Immature natural killer cell (primary cell): Measurements from ENCODE around the gene SGMS1. TPM values are rescaled to one million over a fixed set of nuclear protein-coding genes. Genes with fewer than 3 reads are reported as not detected.

ENCODE experiments used
- DNase-seq, 3 donors: peaks; one replicate each; pipeline ENCODE4 v3.0.0; 2022; ENCODE audit warnings: mixed read lengths in 1 of 3
- H3K27ac Mint-ChIP-seq, 6 donors: one replicate each; pipeline ENCODE4 v1.8.0; 2020; ENCODE audit warnings: mixed read lengths in 6 of 6, mild to moderate bottlenecking in 5 of 6, inconsistent platforms in 4 of 6, moderate library complexity in 3 of 6
- H3K27me3 Mint-ChIP-seq, 3 donors: one replicate each; pipeline ENCODE4 v1.8.0; 2020 to 2021; ENCODE audit warnings: low read depth in 3 of 3, mild to moderate bottlenecking in 3 of 3, mixed read lengths in 3 of 3, moderate library complexity in 3 of 3, inconsistent platforms in 1 of 3
- H3K36me3 Mint-ChIP-seq, 3 donors: one replicate each; pipeline ENCODE4 v1.8.0; 2020; ENCODE audit warnings: mixed read lengths in 3 of 3, inconsistent platforms in 2 of 3, mild to moderate bottlenecking in 2 of 3
- H3K4me1 Mint-ChIP-seq, 2 donors: one replicate each; pipeline ENCODE4 v1.8.0; 2020; ENCODE audit warnings: inconsistent platforms in 2 of 2, mild to moderate bottlenecking in 2 of 2, mixed read lengths in 2 of 2, moderate library complexity in 1 of 2
- H3K4me3 Mint-ChIP-seq, 5 donors: one replicate each; pipeline ENCODE4 v1.8.0; 2020; ENCODE audit warnings: mild to moderate bottlenecking in 5 of 5, mixed read lengths in 5 of 5, inconsistent platforms in 3 of 5, moderate library complexity in 3 of 5
- H3K9me3 Mint-ChIP-seq, 6 donors: one replicate each; pipeline ENCODE4 v1.8.0; 2020; ENCODE audit warnings: mild to moderate bottlenecking in 6 of 6, mixed read lengths in 6 of 6, inconsistent platforms in 4 of 6, moderate library complexity in 3 of 6
- polyA plus RNA-seq, 3 donors: library from polyadenylated mRNA; unstranded; fragments of 300-500 nt; fragmentation: Illumina TruSeq; gene quantifications; one replicate each; pipeline ENCODE4 v1.2.3, GENCODE V29; 2021

Gene SGMS1
- polyA plus RNA-seq, 3 donors from 2014 or later, result 9.2 to 13.3 (median 11.8) TPM

GRCh38 chr10:50309342-50309741 is 314.4 kb downstream of the SGMS1 start:
- Mint-ChIP-seq H3K9me3 (no peaks in the 10 kb centered on the region), H3K36me3 (peaks cover 19 to 37% (median 36%) of the 10 kb centered on the region in 3 donors), H3K4me1 (no peaks in the 10 kb centered on the region), H3K27me3 (no peaks in the 10 kb centered on the region), H3K4me3 (no peak overlapping the region), H3K27ac (no peak overlapping the region)
- no peak for DNase-seq

GRCh38 chr10:50304660-50305059 is 319.1 kb downstream of the SGMS1 start:
- H3K9me3 Mint-ChIP-seq, result no peaks in the 10 kb centered on the region
- H3K4me3 Mint-ChIP-seq, result no peak overlapping the region
- no peaks in the 10 kb centered on the region for H3K27me3 Mint-ChIP-seq
- H3K36me3 Mint-ChIP-seq, result peaks cover 16 to 21% (median 20%) of the 10 kb centered on the region in 3 donors
- H3K27ac Mint-ChIP-seq, result no peak overlapping the region
- H3K4me1 Mint-ChIP-seq, result peaks cover 0 to 1% of the 10 kb centered on the region in 2 donors
- DNase-seq, result no peak

- H3K4me3 Mint-ChIP-seq, result no peak overlapping the region
- H3K36me3 Mint-ChIP-seq, result peaks cover 3 to 20% (median 9%) of the 10 kb centered on the region in 3 donors
- no peak for DNase-seq
- H3K4me1 Mint-ChIP-seq, result peaks cover 0 to 1% of the 10 kb centered on the region in 2 donors
- peaks cover 0 to 5% (median 2%) of the 10 kb centered on the region in 6 donors for H3K9me3 Mint-ChIP-seq
- no peak overlapping the region for H3K27ac Mint-ChIP-seq
- H3K27me3 Mint-ChIP-seq, result no peaks in the 10 kb centered on the region
Measured at GRCh38 chr10:50299948-50300669, 323.6 kb downstream of the SGMS1 start.

GRCh38 chr10:50295367-50295766 is 328.4 kb downstream of the SGMS1 start:
- H3K36me3 Mint-ChIP-seq, result peaks cover 0 to 16% (median 3%) of the 10 kb centered on the region in 3 donors
- peaks cover 0 to 5% (median 2%) of the 10 kb centered on the region in 6 donors for H3K9me3 Mint-ChIP-seq
- no peak overlapping the region for H3K4me3 Mint-ChIP-seq
- H3K27me3 Mint-ChIP-seq, result peaks cover 0 to 2% (median 2%) of the 10 kb centered on the region in 3 donors
- DNase-seq, result no peak
- no peaks in the 10 kb centered on the region for H3K4me1 Mint-ChIP-seq
- no peak overlapping the region for H3K27ac Mint-ChIP-seq

- H3K4me1 Mint-ChIP-seq, result no peaks in the 10 kb centered on the region
Measured at GRCh38 chr10:50294582-50294981, 329.2 kb downstream of the SGMS1 start.

GRCh38 chr10:50293513-50294313 is 330.0 kb downstream of the SGMS1 start:
- H3K4me1 Mint-ChIP-seq, result no peaks in the 10 kb centered on the region
- no peak for DNase-seq
- no peak overlapping the region for H3K27ac Mint-ChIP-seq
- peaks cover 0 to 7% (median 0%) of the 10 kb centered on the region in 3 donors for H3K36me3 Mint-ChIP-seq
- H3K27me3 Mint-ChIP-seq, result peaks cover 0 to 2% (median 2%) of the 10 kb centered on the region in 3 donors
- peaks cover 0 to 5% (median 2%) of the 10 kb centered on the region in 6 donors for H3K9me3 Mint-ChIP-seq
- H3K4me3 Mint-ChIP-seq, result no peak overlapping the region

More at GRCh38 chr10:50294582-50294981, 329.2 kb downstream of the SGMS1 start:
- peaks cover 0 to 16% (median 3%) of the 10 kb centered on the region in 3 donors for H3K36me3 Mint-ChIP-seq
- no peak for DNase-seq
- peaks cover 0 to 5% (median 2%) of the 10 kb centered on the region in 6 donors for H3K9me3 Mint-ChIP-seq
- H3K4me3 Mint-ChIP-seq, result no peak overlapping the region
- H3K27ac Mint-ChIP-seq, result no peak overlapping the region
- peaks cover 0 to 2% (median 2%) of the 10 kb centered on the region in 3 donors for H3K27me3 Mint-ChIP-seq

DNA sequence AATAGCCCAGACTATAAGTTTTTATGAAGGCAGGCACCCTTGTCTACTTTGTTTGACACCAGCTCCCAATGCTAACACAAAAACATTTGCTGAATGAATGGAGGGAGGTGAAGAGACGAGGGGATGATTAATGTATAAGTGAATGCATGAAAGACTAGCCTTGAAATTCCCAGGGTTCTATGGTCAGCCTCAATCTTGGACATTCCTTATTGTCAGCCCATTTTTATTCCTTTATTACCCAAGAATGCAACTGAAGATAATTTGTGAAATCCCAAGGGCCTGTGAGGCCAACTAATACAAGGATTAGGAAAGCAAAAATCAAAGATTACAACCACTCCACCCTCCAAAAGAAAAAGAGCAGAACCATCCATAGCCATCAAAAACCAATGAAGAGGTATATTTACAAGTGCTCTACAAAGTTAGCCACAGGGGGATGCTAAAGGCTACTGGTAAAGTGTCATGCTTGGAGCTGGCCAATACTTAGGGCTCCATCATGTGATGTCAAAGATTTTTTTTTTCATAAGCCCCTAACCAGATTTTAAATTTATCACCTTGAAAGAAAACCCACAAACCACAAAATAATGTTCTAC is 332.4 kb downstream of the SGMS1 start:
- Mint-ChIP-seq H3K4me3 (no peak overlapping the region), H3K9me3 (no peaks in the 10 kb centered on the region), H3K36me3 (peaks cover 0 to 3% (median 0%) of the 10 kb centered on the region in 3 donors), H3K27ac (peak overlapping the region in 1 of 6 donors; percentile 2), H3K27me3 (peaks cover 0 to 2% (median 2%) of the 10 kb centered on the region in 3 donors), H3K4me1 (no peaks in the 10 kb centered on the region)
- no peak for DNase-seq

DNA sequence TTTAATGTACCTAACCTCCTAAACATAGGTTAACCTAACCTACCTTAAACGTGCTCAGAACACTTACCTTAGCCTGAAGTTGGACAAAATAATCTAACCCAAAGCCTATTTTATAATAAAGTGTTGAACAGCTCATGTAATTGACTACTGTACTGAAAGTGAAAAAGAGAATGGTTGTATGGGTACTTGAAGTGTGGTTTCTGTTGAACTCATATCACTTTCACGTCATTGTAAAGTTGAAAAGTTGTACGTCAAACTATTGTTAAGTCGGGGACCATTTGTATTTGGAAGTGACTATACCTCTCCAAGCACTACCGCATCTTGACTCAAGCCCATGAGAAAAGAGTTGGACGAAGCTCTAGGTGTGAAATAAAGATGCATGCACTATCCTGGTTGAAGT is 334.6 kb downstream of the SGMS1 start:
- Mint-ChIP-seq H3K4me1 (no peaks in the 10 kb centered on the region), H3K27ac (no peak overlapping the region), H3K27me3 (peaks cover 0 to 2% (median 0%) of the 10 kb centered on the region in 3 donors), H3K36me3 (no peaks in the 10 kb centered on the region), H3K9me3 (no peaks in the 10 kb centered on the region), H3K4me3 (no peak overlapping the region)
- no peak for DNase-seq

DNA sequence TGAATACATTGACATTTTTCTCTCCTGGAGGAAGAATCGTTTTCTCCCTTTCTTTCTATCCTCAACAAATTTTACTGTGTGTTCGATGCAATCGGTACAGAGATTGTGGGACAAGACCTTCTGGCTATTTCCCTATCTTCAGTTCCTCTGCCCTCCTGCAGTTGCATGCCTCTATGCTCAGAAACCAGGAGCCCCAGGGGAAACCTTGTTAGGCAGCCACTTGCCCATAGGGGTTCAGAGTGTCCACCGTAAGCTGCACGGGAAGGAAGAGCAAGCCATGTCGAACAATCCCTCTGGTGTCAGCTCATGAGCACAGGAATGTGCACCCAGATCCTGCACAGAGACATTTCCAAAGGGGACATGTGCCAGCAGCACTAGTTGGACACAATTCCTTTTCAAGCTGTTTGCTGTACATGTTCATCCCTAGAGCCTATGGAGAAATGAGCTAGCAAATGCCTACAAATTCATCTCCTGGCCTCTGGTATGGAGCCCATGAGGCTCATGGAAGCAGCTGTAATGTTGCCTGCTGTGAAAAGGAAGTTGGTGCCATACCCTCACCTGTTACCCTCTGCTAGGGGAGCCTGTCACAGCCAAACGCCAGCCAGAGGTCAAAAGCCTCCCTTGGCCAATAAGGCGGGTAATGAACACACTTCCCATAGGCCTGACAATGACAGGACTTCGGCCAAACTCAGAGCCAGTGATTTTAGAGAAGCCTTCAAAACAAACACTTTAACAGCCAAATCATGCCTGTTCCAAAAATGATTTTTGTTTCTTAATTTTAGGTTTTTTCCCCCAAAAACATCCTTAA is 336.6 kb downstream of the SGMS1 start:
- H3K9me3 Mint-ChIP-seq, result no peaks in the 10 kb centered on the region
- no peaks in the 10 kb centered on the region for H3K36me3 Mint-ChIP-seq
- no peaks in the 10 kb centered on the region for H3K4me1 Mint-ChIP-seq
- no peak overlapping the region for H3K4me3 Mint-ChIP-seq
- no peak overlapping the region for H3K27ac Mint-ChIP-seq
- no peak for DNase-seq
- peaks cover 4 to 6% (median 4%) of the 10 kb centered on the region in 3 donors for H3K27me3 Mint-ChIP-seq

DNA sequence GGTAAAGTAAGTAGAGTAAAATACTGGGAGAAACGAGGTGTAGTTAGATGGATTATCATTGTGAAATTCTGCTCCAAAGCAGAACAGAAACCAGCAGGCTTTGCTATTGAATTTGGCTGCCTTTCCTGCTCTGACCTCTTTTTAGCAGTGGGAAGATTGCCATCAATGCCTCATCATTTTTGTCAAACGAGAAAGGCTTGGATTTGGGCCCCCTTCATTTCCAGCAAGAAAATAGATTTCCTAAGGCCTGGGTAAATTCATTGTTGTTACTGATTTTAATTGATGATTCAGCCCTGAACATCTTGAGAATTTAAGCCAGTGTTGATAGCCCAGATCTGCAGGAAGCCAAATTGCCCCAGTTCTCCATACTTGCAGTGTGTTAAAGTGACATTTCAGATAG is 337.2 kb downstream of the SGMS1 start:
- Mint-ChIP-seq H3K4me3 (no peak overlapping the region), H3K4me1 (no peaks in the 10 kb centered on the region), H3K27me3 (peaks cover 6 to 11% (median 6%) of the 10 kb centered on the region in 3 donors), H3K27ac (no peak overlapping the region), H3K9me3 (no peaks in the 10 kb centered on the region), H3K36me3 (no peaks in the 10 kb centered on the region)
- no peak for DNase-seq

DNA sequence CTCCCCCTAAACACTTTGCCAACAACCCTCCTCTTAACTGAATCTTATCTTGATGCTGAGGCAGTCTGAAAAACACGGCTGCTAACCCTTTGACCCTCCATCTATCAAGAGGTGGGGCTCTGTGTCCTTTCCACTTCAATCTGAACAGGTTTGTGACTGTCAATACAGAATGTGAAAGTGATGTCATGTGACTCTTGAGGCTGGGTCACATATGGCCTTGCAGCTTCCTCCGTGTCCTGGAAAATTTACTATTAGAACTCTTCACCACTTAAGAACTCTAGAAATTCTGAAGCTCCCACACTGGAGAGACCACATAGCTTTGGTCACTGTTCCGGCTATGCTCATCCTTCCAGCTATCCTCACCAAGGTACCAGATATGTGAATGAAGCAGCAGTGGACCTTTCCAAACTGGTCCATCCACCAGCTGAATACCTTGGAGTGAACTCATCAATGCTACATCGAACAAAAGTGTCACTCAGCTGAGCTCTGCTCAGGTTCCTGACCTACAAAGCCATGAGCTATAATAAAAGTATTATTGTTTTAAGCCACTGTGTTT is 341.7 kb downstream of the SGMS1 start:
- no peak overlapping the region for H3K27ac Mint-ChIP-seq
- DNase-seq, result no peak
- H3K9me3 Mint-ChIP-seq, result no peaks in the 10 kb centered on the region
- H3K27me3 Mint-ChIP-seq, result peaks cover 7 to 13% (median 10%) of the 10 kb centered on the region in 3 donors
- H3K36me3 Mint-ChIP-seq, result no peaks in the 10 kb centered on the region
- H3K4me1 Mint-ChIP-seq, result no peaks in the 10 kb centered on the region
- H3K4me3 Mint-ChIP-seq, result no peak overlapping the region

GRCh38 chr10:50281210-50281966 is 342.4 kb downstream of the SGMS1 start:
- Mint-ChIP-seq H3K36me3 (no peaks in the 10 kb centered on the region), H3K27me3 (peaks cover 9 to 13% (median 10%) of the 10 kb centered on the region in 3 donors), H3K9me3 (no peaks in the 10 kb centered on the region), H3K4me3 (no peak overlapping the region), H3K27ac (no peak overlapping the region), H3K4me1 (no peaks in the 10 kb centered on the region)
- no peak for DNase-seq
